ENCODE results near the gene PKHD1.

PKHD1 gene

GRCh38 chr6:51842061-51842803, 245.2 kb downstream of the PKHD1 start:
- no peaks in the 10 kb centered on the region for H3K79me2 ChIP-seq (ENCODE audit: insufficient read depth, low read length)
- H3K27ac ChIP-seq (ENCODE audit: low read depth, low read length, poor library complexity, severe bottlenecking) = no peak overlapping the region
- no peaks in the 10 kb centered on the region for H3K9me3 ChIP-seq (ENCODE audit: low read length)
- H3F3A ChIP-seq (ENCODE audit: insufficient read depth, low read length) = no peaks in the 10 kb centered on the region
- H3K9ac ChIP-seq (ENCODE audit: low read length) = no peak overlapping the region
- H3K36me3 ChIP-seq (ENCODE audit: insufficient read depth, low read length) = no peaks in the 10 kb centered on the region
- H3K27me3 ChIP-seq (ENCODE audit: insufficient read depth, low read length) = no peaks in the 10 kb centered on the region
- H3K4me3 ChIP-seq (ENCODE audit: low read depth, low read length, poor library complexity, severe bottlenecking) = no peak overlapping the region
- H3K4me2 ChIP-seq (ENCODE audit: low read length) = no peak overlapping the region
- H3K9me2 ChIP-seq (ENCODE audit: low read depth, low read length) = no peaks in the 10 kb centered on the region
- no peak for TF ChIP-seq EZH2 (IDR thresholded peaks at IDR 0.05; ENCODE audit: borderline replicate concordance, low read length)
- H2AFZ ChIP-seq (ENCODE audit: low read length) = no peak overlapping the region
- no peaks in the 10 kb centered on the region for H4K20me1 ChIP-seq (ENCODE audit: insufficient read depth, low read length)
- no peaks in the 10 kb centered on the region for H3K4me1 ChIP-seq (ENCODE audit: insufficient read depth, low read length, severe bottlenecking)

GRCh38 chr6:51841626-51842025, 245.8 kb downstream of the PKHD1 start:
- no peaks in the 10 kb centered on the region for H3K36me3 ChIP-seq (ENCODE audit: insufficient read depth, low read length)
- H3K9me3 ChIP-seq (ENCODE audit: low read length) = no peaks in the 10 kb centered on the region
- H3K27me3 ChIP-seq (ENCODE audit: insufficient read depth, low read length) = no peaks in the 10 kb centered on the region
- TF ChIP-seq CTCF (IDR thresholded peaks at IDR 0.05; ENCODE audit: low read length) = no peak
- no peak for TF ChIP-seq EZH2 (IDR thresholded peaks at IDR 0.05; ENCODE audit: borderline replicate concordance, low read length)
- H2AFZ ChIP-seq (ENCODE audit: low read length) = no peak overlapping the region
- H3K9me2 ChIP-seq (ENCODE audit: low read depth, low read length) = no peaks in the 10 kb centered on the region
- no peaks in the 10 kb centered on the region for H3K4me1 ChIP-seq (ENCODE audit: insufficient read depth, low read length, severe bottlenecking)
- no peaks in the 10 kb centered on the region for H3F3A ChIP-seq (ENCODE audit: insufficient read depth, low read length)
- no peak overlapping the region for H3K27ac ChIP-seq (ENCODE audit: low read depth, low read length, poor library complexity, severe bottlenecking)
- no peaks in the 10 kb centered on the region for H3K79me2 ChIP-seq (ENCODE audit: insufficient read depth, low read length)
- H4K20me1 ChIP-seq (ENCODE audit: insufficient read depth, low read length) = no peaks in the 10 kb centered on the region
- no peak overlapping the region for H3K4me3 ChIP-seq (ENCODE audit: low read depth, low read length, poor library complexity, severe bottlenecking)
- no peak overlapping the region for H3K9ac ChIP-seq (ENCODE audit: low read length)
- H3K4me2 ChIP-seq (ENCODE audit: low read length) = no peak overlapping the region

GRCh38 chr6:51839726-51840374, 247.6 kb downstream of the PKHD1 start:
- H3K27me3 ChIP-seq (ENCODE audit: insufficient read depth, low read length) = no peaks in the 10 kb centered on the region
- no peak for TF ChIP-seq EZH2 (IDR thresholded peaks at IDR 0.05; ENCODE audit: borderline replicate concordance, low read length)
- no peak for TF ChIP-seq CTCF (IDR thresholded peaks at IDR 0.05; ENCODE audit: low read length)

More at GRCh38 chr6:51839726-51840374, 247.6 kb downstream of the PKHD1 start:
- no peak overlapping the region for H2AFZ ChIP-seq (ENCODE audit: low read length)
- H3F3A ChIP-seq (ENCODE audit: insufficient read depth, low read length) = no peaks in the 10 kb centered on the region
- H3K36me3 ChIP-seq (ENCODE audit: insufficient read depth, low read length) = no peaks in the 10 kb centered on the region
- no peak overlapping the region for H3K9ac ChIP-seq (ENCODE audit: low read length)
- H3K9me2 ChIP-seq (ENCODE audit: low read depth, low read length) = no peaks in the 10 kb centered on the region
- no peaks in the 10 kb centered on the region for H3K79me2 ChIP-seq (ENCODE audit: insufficient read depth, low read length)
- H3K4me2 ChIP-seq (ENCODE audit: low read length) = no peak overlapping the region
- H3K4me1 ChIP-seq (ENCODE audit: insufficient read depth, low read length, severe bottlenecking) = no peaks in the 10 kb centered on the region
- no peak overlapping the region for H3K4me3 ChIP-seq (ENCODE audit: low read depth, low read length, poor library complexity, severe bottlenecking)
- no peaks in the 10 kb centered on the region for H4K20me1 ChIP-seq (ENCODE audit: insufficient read depth, low read length)
- no peaks in the 10 kb centered on the region for H3K9me3 ChIP-seq (ENCODE audit: low read length)
- no peak overlapping the region for H3K27ac ChIP-seq (ENCODE audit: low read depth, low read length, poor library complexity, severe bottlenecking)

All from OCI-LY1 (cell line).